Cerebellar cortex (tissue), 1 donor: ENCODE measurements around the gene PDGFD.

Experiments used
- DNase-seq: peaks from one replicate; pipeline ENCODE4 v3.0.0-alpha.2; 2015; ENCODE audit warnings: low spot score

Gene PDGFD

GRCh38 chr11:104000798-104001197 lies 163.1 kb downstream of the PDGFD start:
- DNase-seq: no peak

- DNase-seq: no peak
Observed at GRCh38 chr11:103998826-103999508, 165.0 kb downstream of the PDGFD start.

- no peak for DNase-seq
Observed at GRCh38 chr11:103997082-103997481, 166.9 kb downstream of the PDGFD start.

- DNase-seq: no peak
Observed at GRCh38 chr11:103995896-103996295, 168.1 kb downstream of the PDGFD start.

- DNase-seq: no peak
Observed at GRCh38 chr11:103994518-103994917, 169.4 kb downstream of the PDGFD start.

DNA sequence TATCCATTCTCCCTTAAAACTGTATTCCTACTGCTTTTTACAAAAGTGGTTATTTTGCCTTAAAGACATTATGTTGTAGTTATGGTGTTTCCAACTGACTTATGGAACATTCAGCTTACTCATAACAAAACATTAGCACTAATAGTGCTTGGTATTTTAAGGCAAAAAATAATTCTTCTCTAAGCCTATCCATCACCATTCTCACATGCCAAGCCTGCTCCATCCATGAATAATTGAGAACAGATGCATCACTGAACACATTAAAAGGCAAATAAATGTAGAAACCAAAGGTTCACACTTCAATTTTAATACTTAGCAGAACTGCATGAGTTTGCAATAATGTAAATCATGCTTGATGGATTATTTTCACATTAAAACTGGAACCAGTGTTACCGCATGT lies 169.9 kb downstream of the PDGFD start:
- DNase-seq: no peak

- DNase-seq: no peak
Observed at GRCh38 chr11:103993507-103993906, 170.4 kb downstream of the PDGFD start.

DNA sequence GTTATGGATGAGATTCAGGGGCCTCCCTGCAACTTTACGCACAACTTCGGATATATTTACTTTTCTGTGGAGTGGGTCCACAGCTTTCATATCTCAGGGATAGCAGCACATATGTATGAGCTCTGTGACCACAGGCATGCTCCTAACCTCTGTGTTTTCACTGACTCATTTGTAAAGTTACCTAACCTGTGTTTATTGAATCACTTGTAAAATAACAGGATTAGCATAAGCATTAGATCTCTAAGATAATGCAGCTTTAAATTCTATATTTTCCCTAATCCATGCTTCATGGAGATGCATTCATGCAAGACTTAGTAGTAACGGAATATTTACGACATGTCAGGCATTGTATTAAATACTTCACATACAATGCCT lies 175.4 kb downstream of the PDGFD start:
- DNase-seq: no peak

DNA sequence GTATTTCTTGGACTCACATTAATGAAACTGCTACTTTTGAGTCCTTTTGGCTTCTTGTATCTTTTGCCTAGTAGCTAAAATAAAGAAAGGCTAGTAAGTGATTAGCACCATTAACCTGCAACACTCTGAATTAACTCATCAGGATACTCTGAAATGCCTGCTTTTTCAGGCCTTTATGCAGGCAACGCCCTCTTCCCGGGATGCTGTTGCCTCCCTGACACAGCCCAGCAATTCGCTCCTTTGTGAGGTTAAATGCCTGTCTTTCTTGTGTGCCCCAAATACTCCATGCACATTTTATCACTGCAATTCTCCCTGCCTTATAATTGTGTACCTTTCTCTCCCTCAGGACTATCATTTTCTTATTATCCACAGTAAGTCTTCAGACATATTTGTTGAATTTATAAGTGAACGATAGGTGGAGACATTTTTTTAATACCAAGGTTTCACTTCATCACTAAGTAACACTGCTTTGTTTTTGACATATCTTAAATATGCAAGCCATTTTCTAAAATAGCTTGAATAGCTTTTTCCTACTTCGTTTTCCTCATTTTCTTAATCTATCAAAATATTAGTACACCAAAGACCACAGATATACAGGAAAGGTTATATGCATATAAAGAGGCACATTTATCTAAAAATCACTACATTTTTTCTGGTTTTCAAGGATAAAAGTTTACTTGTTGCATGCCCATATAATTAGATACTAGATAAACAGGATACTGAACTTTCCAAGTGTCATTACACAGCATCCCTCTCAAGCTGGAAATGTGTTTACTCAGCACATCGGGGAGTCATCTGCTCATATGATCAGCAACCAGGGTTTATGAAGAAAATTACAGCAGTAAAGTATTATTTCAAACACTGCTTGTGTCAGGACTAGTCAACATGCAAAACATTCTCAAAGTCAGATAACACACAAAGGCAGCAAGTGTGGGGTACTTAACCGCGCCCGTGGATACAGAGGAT lies 176.0 kb downstream of the PDGFD start:
- DNase-seq: no peak

DNA sequence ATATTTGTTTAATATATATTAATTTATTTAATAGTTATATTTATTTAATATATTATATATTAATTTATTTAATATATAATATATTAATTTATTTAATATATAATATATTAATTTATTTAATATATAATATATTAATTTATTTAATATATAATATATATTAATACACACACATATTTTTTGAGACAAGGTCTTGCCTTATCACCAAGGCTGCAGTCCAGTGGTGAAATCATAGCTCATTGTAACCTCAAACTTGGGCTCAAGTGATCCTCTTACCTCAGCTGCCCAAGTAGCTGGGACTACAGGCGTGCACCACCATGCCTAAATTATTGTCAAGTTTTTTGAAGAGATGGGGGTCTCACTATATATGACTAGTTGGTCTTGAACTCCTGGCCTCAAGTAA lies 178.9 kb downstream of the PDGFD start:
- DNase-seq: no peak

GRCh38 chr11:103980108-103980507 lies 183.8 kb downstream of the PDGFD start:
- DNase-seq: no peak

GRCh38 chr11:103978616-103979595 lies 185.0 kb downstream of the PDGFD start:
- DNase-seq: no peak

DNA sequence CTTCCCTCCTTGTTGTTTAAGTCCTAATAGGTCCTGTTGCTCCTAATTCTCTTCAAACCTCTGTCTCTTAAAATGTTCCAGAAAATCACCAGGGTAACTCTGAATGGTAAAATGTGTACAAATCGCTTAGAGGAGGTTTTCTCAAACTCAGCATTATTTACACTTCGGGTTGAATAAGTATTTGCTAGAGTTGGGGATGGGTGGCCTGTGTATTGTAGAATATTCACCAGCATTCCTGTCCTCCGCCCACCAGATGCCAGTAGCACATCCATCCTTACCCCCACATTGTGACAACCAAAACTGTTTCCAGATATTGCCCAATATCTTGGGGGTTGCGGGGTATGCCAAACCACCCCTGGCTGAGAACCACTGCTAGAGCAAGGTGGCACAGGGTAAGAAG lies 191.9 kb downstream of the PDGFD start:
- no peak for DNase-seq

GRCh38 chr11:103970701-103971249 lies 193.2 kb downstream of the PDGFD start:
- no peak for DNase-seq

- no peak for DNase-seq
Observed at GRCh38 chr11:103968685-103969084, 195.3 kb downstream of the PDGFD start.

- no peak for DNase-seq
Observed at GRCh38 chr11:103967985-103968384, 196.0 kb downstream of the PDGFD start.

GRCh38 chr11:103964390-103964789 lies 199.6 kb downstream of the PDGFD start:
- no peak for DNase-seq

- no peak for DNase-seq
Observed at GRCh38 chr11:103963648-103964047, 200.3 kb downstream of the PDGFD start.

- no peak for DNase-seq
Observed at GRCh38 chr11:103961010-103961409, 202.9 kb downstream of the PDGFD start.

GRCh38 chr11:103960108-103960507 lies 203.8 kb downstream of the PDGFD start:
- no peak for DNase-seq

GRCh38 chr11:103959279-103959942 lies 204.5 kb downstream of the PDGFD start:
- no peak for DNase-seq
